Measurements from ENCODE around the gene HSPA14. TPM values are rescaled to one million over a fixed set of nuclear protein-coding genes. Genes with fewer than 3 reads are reported as not detected.
"Not testable (repeated sequence)": the region's sequence is repeated elsewhere in the genome, so short reads cannot be mapped to it uniquely, and the experiment has no call there.

The HSPA14 gene
- total RNA-seq, 2 donors from 2014 or later = 17.1 to 24.9 TPM

DNA sequence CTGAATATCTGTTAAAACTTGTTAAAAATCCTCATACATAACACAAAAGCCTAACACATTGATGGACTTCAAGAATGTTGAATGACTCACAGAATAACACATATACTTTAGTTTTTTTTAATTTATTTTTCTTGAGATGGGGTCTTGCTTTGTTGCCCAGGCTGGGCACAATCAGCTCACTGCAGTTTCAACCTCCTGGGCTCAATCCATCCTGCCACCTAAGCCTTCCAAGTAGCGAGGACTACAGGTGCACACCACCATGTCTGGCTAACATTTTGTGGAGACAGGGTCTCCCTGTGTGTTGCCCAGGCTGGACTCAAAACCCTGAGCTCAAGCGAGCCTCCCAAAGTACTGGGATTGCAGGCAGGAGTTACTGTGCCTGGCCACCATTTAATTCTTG, 68.7 kb downstream of the HSPA14 start:
- H3K27me3 ChIP-seq (ENCODE audit: control insufficient read depth, insufficient read depth, low read length, poor library complexity, severe bottlenecking) = no peaks in the 10 kb centered on the region
- no peak overlapping the region for H3K9ac ChIP-seq (ENCODE audit: extremely low read depth, low read length, poor library complexity, severe bottlenecking)
- H3K27ac Mint-ChIP-seq = no peak overlapping the region
- H3K9me3 ChIP-seq (ENCODE audit: control insufficient read depth, low read length) = peaks cover 29% of the 10 kb centered on the region
- H3K36me3 ChIP-seq (ENCODE audit: control insufficient read depth, insufficient read depth, low read length) = peaks cover 93% of the 10 kb centered on the region
- H3K4me3 Mint-ChIP-seq = no peak overlapping the region
- peak overlapping the region; percentile 30 for H3K4me3 ChIP-seq (ENCODE audit: low read length)
- no peak overlapping the region for H3K27ac ChIP-seq (ENCODE audit: low read depth, low read length)
- H3K9me3 Mint-ChIP-seq = peaks cover 14% of the 10 kb centered on the region
- peaks cover 83% of the 10 kb centered on the region for H3K36me3 Mint-ChIP-seq (ENCODE audit: low read depth)
- no peaks in the 10 kb centered on the region for H3K4me1 ChIP-seq (ENCODE audit: control insufficient read depth, insufficient read depth, low read length)
- TF ChIP-seq, protein P1, sequence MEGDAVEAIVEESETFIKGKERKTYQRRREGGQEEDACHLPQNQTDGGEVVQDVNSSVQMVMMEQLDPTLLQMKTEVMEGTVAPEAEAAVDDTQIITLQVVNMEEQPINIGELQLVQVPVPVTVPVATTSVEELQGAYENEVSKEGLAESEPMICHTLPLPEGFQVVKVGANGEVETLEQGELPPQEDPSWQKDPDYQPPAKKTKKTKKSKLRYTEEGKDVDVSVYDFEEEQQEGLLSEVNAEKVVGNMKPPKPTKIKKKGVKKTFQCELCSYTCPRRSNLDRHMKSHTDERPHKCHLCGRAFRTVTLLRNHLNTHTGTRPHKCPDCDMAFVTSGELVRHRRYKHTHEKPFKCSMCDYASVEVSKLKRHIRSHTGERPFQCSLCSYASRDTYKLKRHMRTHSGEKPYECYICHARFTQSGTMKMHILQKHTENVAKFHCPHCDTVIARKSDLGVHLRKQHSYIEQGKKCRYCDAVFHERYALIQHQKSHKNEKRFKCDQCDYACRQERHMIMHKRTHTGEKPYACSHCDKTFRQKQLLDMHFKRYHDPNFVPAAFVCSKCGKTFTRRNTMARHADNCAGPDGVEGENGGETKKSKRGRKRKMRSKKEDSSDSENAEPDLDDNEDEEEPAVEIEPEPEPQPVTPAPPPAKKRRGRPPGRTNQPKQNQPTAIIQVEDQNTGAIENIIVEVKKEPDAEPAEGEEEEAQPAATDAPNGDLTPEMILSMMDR (conservative IDR thresholded peaks at IDR 0.05) = no peak
- DNase-seq = no peak
- no peaks in the 10 kb centered on the region for H3K27me3 Mint-ChIP-seq (ENCODE audit: insufficient read depth)
- 91 to 100% methylated on average over 2 of the region's 2 CpGs for WGBS, 2 experiments (ENCODE audit: insufficient coverage in 1 of 2, insufficient read length in 1 of 2)
- no peaks in the 10 kb centered on the region for H3K4me1 Mint-ChIP-seq

DNA sequence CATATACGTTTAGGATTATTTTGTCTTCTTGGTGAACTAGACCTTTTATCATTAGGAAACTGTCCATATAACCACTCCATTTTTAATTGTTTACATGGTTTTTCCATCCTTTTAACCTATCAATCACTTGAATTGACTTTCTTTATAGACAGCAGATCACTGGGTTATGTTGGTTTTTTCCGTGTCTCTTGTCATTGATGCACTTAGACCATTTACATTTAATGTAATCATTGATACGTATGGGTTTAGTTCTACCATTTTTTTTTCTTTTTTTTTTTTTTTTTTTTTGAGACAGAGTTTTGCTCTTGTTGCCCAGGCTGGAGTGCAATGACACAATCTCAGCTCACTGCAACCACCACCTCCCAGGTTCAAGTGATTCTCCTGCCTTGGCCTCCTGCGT, 69.5 kb downstream of the HSPA14 start:
- H3K27me3 Mint-ChIP-seq (ENCODE audit: insufficient read depth); H3K4me3 ChIP-seq (ENCODE audit: low read length); H3K27ac Mint-ChIP-seq; H3K27me3 ChIP-seq (ENCODE audit: control insufficient read depth, insufficient read depth, low read length, poor library complexity, severe bottlenecking); H3K4me1 ChIP-seq (ENCODE audit: control insufficient read depth, insufficient read depth, low read length); DNase-seq; H3K27ac ChIP-seq (ENCODE audit: low read depth, low read length); H3K4me3 Mint-ChIP-seq; H3K9ac ChIP-seq (ENCODE audit: extremely low read depth, low read length, poor library complexity, severe bottlenecking); H3K4me1 Mint-ChIP-seq: not testable (repeated sequence)
- Histone ChIP-seq H3K9me3 (ENCODE audit: control insufficient read depth, low read length) (peaks cover 29% of the 10 kb centered on the region), H3K36me3 (ENCODE audit: control insufficient read depth, insufficient read depth, low read length) (peaks cover 85% of the 10 kb centered on the region)
- Mint-ChIP-seq H3K36me3 (ENCODE audit: low read depth) (peaks cover 87% of the 10 kb centered on the region), H3K9me3 (peaks cover 14% of the 10 kb centered on the region)
- WGBS, 2 experiments (ENCODE audit: insufficient coverage in 1 of 2, insufficient read length in 1 of 2) = 71 to 99% methylated on average over 1 to 3 of the region's 4 CpGs

GRCh38 chr10:14909101-14909500, 71.0 kb downstream of the HSPA14 start:
- DNase-seq = no peak
- TF ChIP-seq, protein P1 (conservative IDR thresholded peaks at IDR 0.05) = no peak
- Histone ChIP-seq H3K4me1 (ENCODE audit: control insufficient read depth, insufficient read depth, low read length) (no peaks in the 10 kb centered on the region), H3K4me3 (ENCODE audit: low read length) (no peak overlapping the region), H3K36me3 (ENCODE audit: control insufficient read depth, insufficient read depth, low read length) (peaks cover 73% of the 10 kb centered on the region), H3K9ac (ENCODE audit: extremely low read depth, low read length, poor library complexity, severe bottlenecking) (no peak overlapping the region), H3K27me3 (ENCODE audit: control insufficient read depth, insufficient read depth, low read length, poor library complexity, severe bottlenecking) (no peaks in the 10 kb centered on the region), H3K9me3 (ENCODE audit: control insufficient read depth, low read length) (peaks cover 32% of the 10 kb centered on the region), H3K27ac (ENCODE audit: low read depth, low read length) (no peak overlapping the region)
- WGBS, 2 experiments (ENCODE audit: insufficient coverage in 1 of 2, insufficient read length in 1 of 2) = 92 to 100% methylated on average over 1 to 2 of the region's 2 CpGs
- Mint-ChIP-seq H3K36me3 (ENCODE audit: low read depth) (peaks cover 94% of the 10 kb centered on the region), H3K27ac (no peak overlapping the region), H3K4me3 (no peak overlapping the region), H3K27me3 (ENCODE audit: insufficient read depth) (no peaks in the 10 kb centered on the region), H3K9me3 (peaks cover 14% of the 10 kb centered on the region), H3K4me1 (no peaks in the 10 kb centered on the region)

GRCh38 chr10:14910953-14911352, 72.8 kb downstream of the HSPA14 start:
- DNase-seq = no peak
- no peak overlapping the region for H3K4me3 ChIP-seq (ENCODE audit: low read length)
- Mint-ChIP-seq H3K36me3 (ENCODE audit: low read depth) (peaks cover 94% of the 10 kb centered on the region), H3K27ac (no peak overlapping the region), H3K9me3 (peaks cover 26% of the 10 kb centered on the region), H3K4me3 (no peak overlapping the region), H3K27me3 (ENCODE audit: insufficient read depth) (no peaks in the 10 kb centered on the region), H3K4me1 (no peaks in the 10 kb centered on the region)
- H3K27me3 ChIP-seq (ENCODE audit: control insufficient read depth, insufficient read depth, low read length, poor library complexity, severe bottlenecking) = no peaks in the 10 kb centered on the region
- peaks cover 59% of the 10 kb centered on the region for H3K36me3 ChIP-seq (ENCODE audit: control insufficient read depth, insufficient read depth, low read length)
- peaks cover 46% of the 10 kb centered on the region for H3K9me3 ChIP-seq (ENCODE audit: control insufficient read depth, low read length)
- TF ChIP-seq, protein P1 (conservative IDR thresholded peaks at IDR 0.05) = no peak
- no peak overlapping the region for H3K9ac ChIP-seq (ENCODE audit: extremely low read depth, low read length, poor library complexity, severe bottlenecking)
- H3K27ac ChIP-seq (ENCODE audit: low read depth, low read length) = no peak overlapping the region
- 95 to 100% methylated on average over 3 to 4 of the region's 4 CpGs for WGBS, 2 experiments (ENCODE audit: insufficient coverage in 1 of 2, insufficient read length in 1 of 2)
- no peaks in the 10 kb centered on the region for H3K4me1 ChIP-seq (ENCODE audit: control insufficient read depth, insufficient read depth, low read length)
